Liver (tissue), 9 donors: ENCODE measurements around the gene LMF2. TPM values are rescaled to one million over a fixed set of nuclear protein-coding genes. Genes with fewer than 3 reads are reported as not detected.
A peak's percentile ranks its signal among the peaks of the same experiment; 100 is the strongest.

Experiments
- DNase-seq: peaks from one replicate; pipeline ENCODE4 v3.0.0-alpha.2; 2017; ENCODE audit warnings: low spot score
- H3K27ac ChIP-seq, 2 donors: one replicate each; pipeline ENCODE4 v1.7.0; 2013; ENCODE audit warnings: inconsistent platforms in 2 of 2, low read length in 2 of 2, control low read depth in 1 of 2, low read depth in 1 of 2, mild to moderate bottlenecking in 1 of 2
- H3K27me3 ChIP-seq, 4 donors: one replicate each; pipeline versions ENCODE4 v1.6.1 to v1.7.0; 2013; ENCODE audit warnings: low read length in 3 of 4, inconsistent platforms in 1 of 4, mild to moderate bottlenecking in 1 of 4, moderate library complexity in 1 of 4; ENCODE audit not compliant: control insufficient read depth in 4 of 4, insufficient read depth in 4 of 4
- H3K36me3 ChIP-seq, 4 donors: one replicate each; pipeline versions ENCODE4 v1.6.1 to v1.7.0; 2013; ENCODE audit warnings: low read length in 3 of 4, mild to moderate bottlenecking in 3 of 4, low read depth in 1 of 4, moderate library complexity in 1 of 4; ENCODE audit not compliant: control insufficient read depth in 4 of 4, insufficient read depth in 3 of 4
- H3K4me1 ChIP-seq, 4 donors: one replicate each; pipeline versions ENCODE4 v1.6.1 to v1.7.0; 2013; ENCODE audit warnings: low read length in 3 of 4, mild to moderate bottlenecking in 3 of 4, moderate library complexity in 1 of 4; ENCODE audit not compliant: control insufficient read depth in 4 of 4, insufficient read depth in 4 of 4
- H3K4me3 ChIP-seq, 3 donors: one replicate each; pipeline versions ENCODE4 v1.6.1 to v1.7.0; 2013; ENCODE audit warnings: low read length in 3 of 3, control low read depth in 1 of 3, low read depth in 1 of 3, mild to moderate bottlenecking in 1 of 3
- H3K9ac ChIP-seq, 2 donors: one replicate each; pipeline ENCODE4 v1.7.0; 2013; ENCODE audit warnings: low read length in 2 of 2, mild to moderate bottlenecking in 2 of 2, moderate library complexity in 2 of 2, control low read depth in 1 of 2, low read depth in 1 of 2
- H3K9me3 ChIP-seq, 4 donors: one replicate each; pipeline versions ENCODE4 v1.6.1 to v1.7.0; 2013; ENCODE audit warnings: low read length in 3 of 4; ENCODE audit not compliant: control insufficient read depth in 4 of 4
- EGR1 ChIP-seq, 2 donors: IDR thresholded peaks; 2 replicates each; pipeline ENCODE4 v1.6.1; 2016 to 2018; ENCODE audit warnings: antibody characterized with exemption in 2 of 2, low read depth in 2 of 2
- FOXA1 ChIP-seq: IDR thresholded peaks from 2 replicates; pipeline ENCODE4 v1.6.1; 2016; ENCODE audit warnings: antibody characterized with exemption
- HNF4A ChIP-seq, 2 donors: conservative IDR thresholded peaks; 2 replicates each; pipeline ENCODE4 v1.6.1; 2016; ENCODE audit warnings: antibody characterized with exemption in 2 of 2, mild to moderate bottlenecking in 2 of 2
- JUND ChIP-seq, 2 donors: IDR thresholded peaks; 2 replicates each; pipeline ENCODE4 v1.6.1; 2016; ENCODE audit warnings: antibody characterized with exemption in 2 of 2
- REST ChIP-seq: IDR thresholded peaks from 2 replicates; pipeline ENCODE4 v1.6.1; 2016; ENCODE audit warnings: antibody characterized with exemption, mild to moderate bottlenecking
- RXRA ChIP-seq, 2 donors: IDR thresholded peaks; 2 replicates each; pipeline ENCODE4 v1.6.1; 2017 to 2018; ENCODE audit warnings: antibody characterized with exemption in 2 of 2, mild to moderate bottlenecking in 1 of 2
- SP1 ChIP-seq: IDR thresholded peaks from 2 replicates; pipeline ENCODE4 v1.6.1; 2018; ENCODE audit warnings: antibody characterized with exemption, mild to moderate bottlenecking
- TAF1 ChIP-seq: conservative IDR thresholded peaks from 2 replicates; pipeline ENCODE4 v1.6.1; 2016; ENCODE audit warnings: antibody characterized with exemption, mild to moderate bottlenecking
- YY1 ChIP-seq: IDR thresholded peaks from 2 replicates; pipeline ENCODE4 v1.6.1; 2016; ENCODE audit warnings: antibody characterized with exemption, mild to moderate bottlenecking
- ZBTB33 ChIP-seq: IDR thresholded peaks from 2 replicates; pipeline ENCODE4 v1.6.1; 2016; ENCODE audit warnings: antibody characterized with exemption
- WGBS: extraction: QIAGEN DNeasy Blood & Tissue Kit; methylation state at CpG from one replicate; pipeline ENCODE4 v1.1.7; 2013; 5-methylcytosine and 5-hydroxymethylcytosine counted together
- polyA plus RNA-seq, 2 donors: library from polyadenylated mRNA; stranded (reverse) in 1 of 2; unstranded in 1 of 2; fragments of 200-250 nt in 1 of 2; fragments of >200 nt in 1 of 2; fragmentation: Nextera tagmentation in 1 of 2; extraction: Ambion mirVana in 1 of 2; gene quantifications; one replicate each; pipeline versions ENCODE4 v1.2.1 to v1.2.3, GENCODE V29; 2013 to 2015
- total RNA-seq, 2 donors: library from RNA; depleted of rRNA; stranded (reverse); fragments of >200 nt; gene quantifications; one replicate each; pipeline ENCODE4 v1.2.3, GENCODE V29; 2014
- TF ChIP-seq, protein P1 (sequence below): IDR thresholded peaks from 2 replicates; pipeline ENCODE4 v1.6.1; 2016; ENCODE audit warnings: antibody characterized with exemption
- TF ChIP-seq, protein P2 (sequence below): fragments of 150-350 bp; IDR thresholded peaks from 2 replicates; pipeline ENCODE4 v1.5.1; 2017; ENCODE audit warnings: improper control_type of control experiment, low read depth, low read length; ENCODE audit not compliant: missing input control
- donor health status: healthy.
- donor health status: healthy.
- donor health status: healthy.
- donor health status: healthy.
- donor health status: healthy.

LMF2 gene
- total and polyA plus RNA-seq, 4 donors = 16.7 to 35.6 (median 25.9) TPM

DNA sequence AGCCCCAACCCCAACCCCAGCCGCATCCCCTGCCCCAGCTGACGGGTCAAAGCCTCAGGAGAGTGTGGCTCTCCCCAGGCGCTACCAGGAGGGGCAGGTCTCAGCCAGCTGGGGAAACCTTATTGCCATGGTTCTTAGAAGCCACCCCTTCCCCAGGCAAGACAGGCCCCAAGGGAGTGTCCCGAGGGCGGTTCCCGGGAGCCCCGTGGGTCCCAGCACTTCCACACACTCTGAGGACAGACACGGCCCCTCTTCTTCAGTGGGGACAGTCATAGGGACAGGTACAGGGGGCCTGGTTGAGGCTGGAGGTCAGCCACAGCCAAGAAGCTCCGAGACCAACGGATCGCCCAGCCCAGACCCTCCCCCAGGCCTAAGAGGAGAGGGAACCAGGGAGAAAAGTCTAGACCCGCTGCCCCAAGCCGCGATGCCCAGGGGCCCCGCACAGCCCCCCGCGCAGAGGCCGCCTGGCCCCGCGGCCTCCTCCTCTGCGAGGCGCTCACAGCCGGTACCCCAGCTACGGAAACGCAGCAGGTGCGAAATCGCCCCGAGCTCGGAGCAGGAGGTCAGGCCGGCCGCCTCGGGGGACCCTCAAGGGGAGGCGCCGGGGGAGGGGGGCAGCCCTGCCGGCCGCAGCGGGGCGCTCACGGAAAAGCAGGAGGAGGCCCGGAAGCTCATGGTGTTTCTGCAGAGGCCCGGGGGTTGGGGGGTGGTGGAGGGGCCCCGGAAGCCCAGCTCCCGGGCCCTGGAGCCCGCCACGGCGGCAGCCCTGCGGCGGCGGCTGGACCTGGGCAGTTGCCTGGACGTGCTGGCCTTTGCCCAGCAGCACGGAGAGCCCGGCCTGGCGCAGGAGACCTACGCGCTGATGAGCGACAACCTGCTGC is 40.8 kb upstream of the LMF2 start:
- H3K9ac ChIP-seq = peak overlapping the region in 1 of 2 donors; percentile 25
- peak overlapping the region in 1 of 3 donors; percentile 42 for H3K4me3 ChIP-seq
- H3K36me3 ChIP-seq = no peaks in the 10 kb centered on the region
- WGBS = 18% methylated on average over 56 of the region's 56 CpGs
- TF ChIP-seq EGR1 (IDR thresholded peaks at IDR 0.05; ENCODE audit: low read depth in 2 of 2) (no peak), JUND (IDR thresholded peaks at IDR 0.05) (no peak), SP1 (peak; percentile 26), HNF4A (conservative IDR thresholded peaks at IDR 0.05) (peak in 1 of 2 donors; percentile 22), REST (no peak)
- H3K4me1 ChIP-seq = peaks cover 0 to 13% (median 9%) of the 10 kb centered on the region in 4 donors
- no peak for DNase-seq
- H3K27ac ChIP-seq = no peak overlapping the region
- no peaks in the 10 kb centered on the region for H3K27me3 ChIP-seq
- no peaks in the 10 kb centered on the region for H3K9me3 ChIP-seq

- Histone ChIP-seq H3K27me3 (no peaks in the 10 kb centered on the region), H3K4me3 (no peak overlapping the region), H3K9me3 (no peaks in the 10 kb centered on the region), H3K27ac (no peak overlapping the region), H3K4me1 (peaks cover 0 to 13% (median 9%) of the 10 kb centered on the region in 4 donors), H3K9ac (no peak overlapping the region), H3K36me3 (no peaks in the 10 kb centered on the region)
- no peak for DNase-seq
- TF ChIP-seq, protein P1, sequence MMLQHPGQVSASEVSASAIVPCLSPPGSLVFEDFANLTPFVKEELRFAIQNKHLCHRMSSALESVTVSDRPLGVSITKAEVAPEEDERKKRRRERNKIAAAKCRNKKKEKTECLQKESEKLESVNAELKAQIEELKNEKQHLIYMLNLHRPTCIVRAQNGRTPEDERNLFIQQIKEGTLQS = no peak
- no peak for TF ChIP-seq ZBTB33
- TF ChIP-seq RXRA (IDR thresholded peaks at IDR 0.05) = no peak
- TF ChIP-seq REST = no peak
- no peak for TF ChIP-seq FOXA1
- no peak for TF ChIP-seq TAF1
- no peak for TF ChIP-seq YY1
- TF ChIP-seq, protein P2, sequence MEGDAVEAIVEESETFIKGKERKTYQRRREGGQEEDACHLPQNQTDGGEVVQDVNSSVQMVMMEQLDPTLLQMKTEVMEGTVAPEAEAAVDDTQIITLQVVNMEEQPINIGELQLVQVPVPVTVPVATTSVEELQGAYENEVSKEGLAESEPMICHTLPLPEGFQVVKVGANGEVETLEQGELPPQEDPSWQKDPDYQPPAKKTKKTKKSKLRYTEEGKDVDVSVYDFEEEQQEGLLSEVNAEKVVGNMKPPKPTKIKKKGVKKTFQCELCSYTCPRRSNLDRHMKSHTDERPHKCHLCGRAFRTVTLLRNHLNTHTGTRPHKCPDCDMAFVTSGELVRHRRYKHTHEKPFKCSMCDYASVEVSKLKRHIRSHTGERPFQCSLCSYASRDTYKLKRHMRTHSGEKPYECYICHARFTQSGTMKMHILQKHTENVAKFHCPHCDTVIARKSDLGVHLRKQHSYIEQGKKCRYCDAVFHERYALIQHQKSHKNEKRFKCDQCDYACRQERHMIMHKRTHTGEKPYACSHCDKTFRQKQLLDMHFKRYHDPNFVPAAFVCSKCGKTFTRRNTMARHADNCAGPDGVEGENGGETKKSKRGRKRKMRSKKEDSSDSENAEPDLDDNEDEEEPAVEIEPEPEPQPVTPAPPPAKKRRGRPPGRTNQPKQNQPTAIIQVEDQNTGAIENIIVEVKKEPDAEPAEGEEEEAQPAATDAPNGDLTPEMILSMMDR = no peak
- WGBS = 53% methylated on average over 35 of the region's 35 CpGs
Observed at GRCh38 chr22:50547263-50547985, 39.9 kb upstream of the LMF2 start.
